ENCODE results near the gene TMED5.
A peak's percentile ranks its signal among the peaks of the same experiment; 100 is the strongest.
"Not testable (repeated sequence)": the region's sequence is repeated elsewhere in the genome, so short reads cannot be mapped to it uniquely, and the experiment has no call there.

TMED5 gene

DNA sequence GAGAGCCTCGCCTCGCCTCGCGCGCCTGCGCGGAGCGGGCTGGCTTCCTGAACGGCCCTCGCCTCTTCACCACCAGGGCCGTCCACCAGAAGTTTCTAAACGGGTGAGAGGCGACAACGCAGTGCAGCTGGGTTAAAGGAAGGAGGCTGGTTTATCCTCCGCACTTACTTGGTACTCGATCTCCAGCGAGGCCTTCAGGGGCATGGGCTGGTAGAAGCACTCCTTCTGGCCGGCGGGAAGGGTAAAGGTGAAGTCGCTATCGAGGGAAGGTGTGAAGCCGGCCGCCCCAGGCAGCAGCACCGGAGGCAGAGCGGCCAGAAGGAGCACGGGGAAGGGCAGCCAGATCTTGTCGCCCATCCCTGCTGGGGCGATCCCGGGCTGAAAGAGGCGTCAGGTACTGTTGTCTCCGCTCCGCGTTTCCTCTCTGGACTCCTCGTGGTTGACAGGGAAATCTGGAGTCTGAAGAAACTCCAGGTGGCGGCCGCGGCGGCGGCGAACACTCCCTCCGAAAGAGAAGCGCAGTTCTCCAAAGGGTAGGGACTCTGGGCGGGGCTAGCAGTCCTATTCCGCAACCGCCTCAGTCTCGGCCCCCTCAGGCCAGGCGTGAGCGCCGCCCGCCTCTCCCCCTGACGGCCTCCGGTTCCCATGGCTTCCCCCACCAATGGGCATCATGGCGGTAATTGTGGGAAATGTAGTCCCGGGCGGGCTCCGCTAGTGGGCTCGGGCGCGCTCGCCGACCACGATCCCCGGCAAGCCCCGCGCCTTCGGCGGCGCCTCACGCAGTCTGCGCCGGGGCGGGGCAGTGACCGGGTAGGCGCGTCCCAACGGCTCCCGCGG, at the start of gene TMED5:
TMED5 (minus strand) TSS at position 528 of the 837 bp plus-strand sequence; CDS start at position 357, 171 bp downstream.
- peak; percentile 98 for DNase-seq (ENCODE audit: low spot score)

GRCh38 chr1:93223023-93223675, 42.9 kb upstream of the TMED5 start:
- no peak for DNase-seq (ENCODE audit: low spot score)

- no peak for DNase-seq (ENCODE audit: low spot score)
Observed at GRCh38 chr1:93221913-93222312, 41.7 kb upstream of the TMED5 start.

- not testable (repeated sequence) for DNase-seq (ENCODE audit: low spot score)
Observed at GRCh38 chr1:93220716-93221115, 40.5 kb upstream of the TMED5 start.

GRCh38 chr1:93219443-93219842, 39.2 kb upstream of the TMED5 start:
- DNase-seq (ENCODE audit: low spot score), result peak; percentile 74

DNA sequence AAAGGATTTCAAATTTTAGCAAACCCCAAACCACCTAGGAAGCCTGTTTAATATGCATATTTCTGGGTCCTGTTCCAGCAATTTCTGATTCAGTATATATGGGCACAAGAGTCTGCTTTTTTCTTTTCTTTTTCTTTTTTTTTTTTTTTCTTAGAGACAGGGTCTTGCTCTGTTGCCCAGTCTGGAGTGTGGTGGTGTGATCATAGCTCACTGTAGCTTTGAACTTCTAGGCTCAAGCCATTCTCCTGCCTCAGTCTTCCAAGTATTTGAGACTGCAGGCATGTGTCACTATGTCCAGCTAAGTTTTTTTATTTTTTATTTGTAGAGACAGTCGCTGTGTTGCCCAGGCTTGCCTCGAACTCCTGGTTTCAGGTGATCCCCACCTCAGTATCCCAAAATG, 35.1 kb upstream of the TMED5 start:
- DNase-seq (ENCODE audit: low spot score), result no peak

GRCh38 chr1:93207211-93207610, 27.0 kb upstream of the TMED5 start:
- DNase-seq (ENCODE audit: low spot score), result no peak

DNA sequence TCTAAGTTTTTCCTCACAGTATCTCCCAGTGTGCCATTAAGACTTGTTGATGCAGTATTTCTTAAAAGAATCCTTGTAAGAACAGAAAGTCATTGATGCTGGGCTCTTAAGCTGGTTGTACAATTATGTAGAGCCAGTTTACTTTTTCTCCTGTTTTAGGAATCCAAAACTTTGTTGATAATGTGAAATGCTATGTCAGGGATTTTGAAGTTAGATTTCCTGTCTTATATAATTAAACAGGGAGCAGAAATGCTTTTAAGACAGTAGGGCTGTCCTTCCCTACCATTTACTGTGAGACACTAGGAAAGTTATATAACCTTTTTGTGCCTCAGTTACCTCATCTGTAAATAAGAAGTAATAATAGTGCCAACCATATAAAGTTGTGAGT, 26.3 kb upstream of the TMED5 start:
- no peak for DNase-seq (ENCODE audit: low spot score)

DNA sequence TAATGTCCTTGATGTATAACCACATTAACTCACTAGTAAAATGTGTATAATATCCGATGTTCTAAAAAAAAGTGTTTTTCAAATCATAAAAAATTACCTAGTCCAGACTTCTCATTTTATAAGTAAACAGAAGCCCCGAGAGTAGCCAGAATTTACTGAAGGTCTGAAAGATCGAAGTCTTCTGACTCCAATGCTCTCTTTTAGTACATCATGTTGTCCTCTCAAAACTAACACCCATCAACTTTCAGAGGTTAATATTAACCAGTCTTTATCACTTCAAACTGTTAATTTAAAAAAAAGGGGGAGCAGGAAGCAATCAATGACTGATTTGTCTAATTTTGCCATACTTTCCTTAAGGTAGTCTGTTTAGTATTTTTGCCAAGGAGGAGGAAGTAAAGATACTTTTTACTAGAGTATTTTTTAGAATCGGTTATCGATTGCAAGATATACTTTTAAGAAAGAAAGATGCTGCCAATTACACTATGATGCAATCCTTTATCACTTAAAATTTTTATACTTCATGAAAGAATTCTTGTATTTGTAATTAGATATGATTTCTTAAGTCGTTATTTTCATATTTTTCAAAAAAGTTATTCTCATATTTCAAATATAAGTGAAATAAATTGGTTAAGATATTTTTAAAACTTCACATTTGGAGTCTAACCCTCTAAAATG, 25.8 kb upstream of the TMED5 start:
- no peak for DNase-seq (ENCODE audit: low spot score)

GRCh38 chr1:93200714-93201113, 20.5 kb upstream of the TMED5 start:
- DNase-seq (ENCODE audit: low spot score), result no peak

DNA sequence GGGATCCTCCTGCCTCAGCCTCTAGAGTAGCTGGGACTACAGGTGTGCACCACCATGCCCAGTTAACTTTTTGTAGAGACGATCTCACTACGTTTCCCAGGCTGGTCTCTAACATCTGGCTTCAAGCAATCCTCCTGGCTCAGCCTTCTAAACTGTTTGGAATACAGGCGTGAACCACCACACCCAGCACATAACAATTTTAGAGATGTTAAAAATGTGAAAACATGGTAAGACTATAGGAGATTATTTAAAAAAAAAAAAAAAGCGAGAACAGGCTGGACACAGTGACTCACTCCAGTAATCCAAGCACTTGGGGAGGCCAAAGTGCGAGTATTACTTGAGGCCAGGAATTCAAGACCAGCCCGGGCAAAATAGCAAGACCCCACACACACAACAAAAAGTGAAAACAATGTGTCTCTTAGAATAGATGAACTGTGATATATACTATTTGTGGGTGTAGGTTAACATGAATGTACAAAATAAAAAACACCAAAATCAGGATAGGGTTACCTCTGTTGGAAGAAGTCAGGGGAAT, 19.9 kb upstream of the TMED5 start:
- DNase-seq (ENCODE audit: low spot score), result no peak

GRCh38 chr1:93199150-93199549, 18.9 kb upstream of the TMED5 start:
- no peak for DNase-seq (ENCODE audit: low spot score)

DNA sequence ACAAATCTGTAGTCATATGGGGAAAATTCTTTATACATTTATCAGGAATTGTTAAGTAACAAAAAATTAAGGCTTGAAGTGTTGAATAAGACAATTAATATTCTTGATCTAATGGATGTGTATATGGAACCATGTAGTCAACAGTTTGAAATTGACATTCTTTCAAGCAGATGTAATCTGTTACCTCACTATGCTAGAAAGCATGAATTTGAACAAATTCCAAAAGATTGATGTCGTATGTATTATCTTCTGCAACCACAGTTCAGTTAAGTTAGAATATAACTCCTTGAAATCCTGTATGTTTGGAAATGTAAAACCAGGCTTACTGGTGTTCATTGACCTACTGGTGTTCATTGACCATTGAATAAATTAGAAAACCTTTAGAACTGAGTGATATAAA, 16.4 kb upstream of the TMED5 start:
- no peak for DNase-seq (ENCODE audit: low spot score)

GRCh38 chr1:93194231-93194990, 14.2 kb upstream of the TMED5 start:
- DNase-seq (ENCODE audit: low spot score), result no peak

DNA sequence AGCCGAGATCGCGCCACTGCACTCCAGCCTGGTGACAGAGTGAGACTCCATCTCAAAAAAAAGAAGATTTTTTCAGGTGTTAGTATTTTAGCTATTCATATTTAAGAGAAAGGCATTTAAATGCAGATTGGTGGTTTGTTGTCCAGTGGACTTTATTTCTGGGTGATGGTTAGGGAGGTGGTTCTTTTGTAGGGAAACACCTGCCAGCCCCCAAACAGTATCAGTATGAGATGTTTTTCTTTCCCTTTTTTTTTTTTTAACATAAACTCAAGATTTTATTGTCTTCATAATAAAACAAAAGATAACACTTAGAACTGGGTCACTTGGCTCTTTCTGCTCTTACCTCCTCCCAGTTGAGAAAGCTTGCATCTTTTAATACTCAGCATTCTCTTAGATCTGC, 10.2 kb upstream of the TMED5 start:
- no peak for DNase-seq (ENCODE audit: low spot score)

- no peak for DNase-seq (ENCODE audit: low spot score)
Observed at GRCh38 chr1:93186667-93187066, 6.5 kb upstream of the TMED5 start.

DNA sequence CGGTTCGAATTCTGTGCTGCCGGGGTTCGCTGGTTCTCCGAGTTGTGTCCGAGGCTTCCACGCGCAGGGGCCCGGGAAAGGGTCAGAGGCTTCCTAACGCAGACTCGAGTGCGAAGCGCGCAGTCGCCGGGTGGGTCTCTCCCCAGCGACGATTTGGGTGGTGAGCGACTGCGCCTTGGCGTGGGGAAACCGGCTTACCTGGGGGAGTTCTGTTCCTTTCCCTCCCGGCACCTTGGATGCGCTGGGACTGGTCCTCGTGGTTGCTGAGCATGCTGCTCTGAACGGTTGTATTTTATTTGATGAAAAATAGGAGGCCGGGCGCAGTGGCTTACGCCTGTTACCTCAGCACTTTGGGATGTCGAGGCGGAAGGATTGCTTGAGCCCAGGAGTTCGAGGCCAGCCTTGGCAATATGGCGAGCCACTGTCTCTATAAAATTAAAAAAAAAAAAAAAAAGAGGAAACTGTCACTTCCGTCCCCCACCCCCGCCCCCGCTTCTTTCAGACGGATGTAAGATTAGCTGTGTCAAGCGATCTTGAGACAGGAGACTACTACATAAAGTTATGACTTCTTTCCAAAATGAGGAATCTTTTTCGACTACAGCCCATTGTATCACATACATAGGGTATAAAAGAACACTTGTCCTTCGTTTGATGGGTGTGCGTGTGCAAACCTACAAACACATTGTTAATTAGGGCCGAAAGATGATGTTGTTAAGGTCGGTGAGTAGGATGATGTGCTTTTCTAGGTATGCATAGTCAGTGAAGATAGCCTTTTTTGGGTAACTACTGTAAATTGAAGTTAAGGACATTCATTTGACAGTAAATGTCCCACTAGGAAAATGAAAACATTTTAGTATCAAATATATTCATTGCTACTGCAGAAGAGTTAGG, 755 bp upstream of the TMED5 start, which contains the start of gene CCDC18:
CCDC18 (plus strand) TSS at position 2 of the 891 bp plus-strand sequence. CDS start 2,638 bp downstream, outside the sequence.
- DNase-seq (ENCODE audit: low spot score), result peak; percentile 81

DNA sequence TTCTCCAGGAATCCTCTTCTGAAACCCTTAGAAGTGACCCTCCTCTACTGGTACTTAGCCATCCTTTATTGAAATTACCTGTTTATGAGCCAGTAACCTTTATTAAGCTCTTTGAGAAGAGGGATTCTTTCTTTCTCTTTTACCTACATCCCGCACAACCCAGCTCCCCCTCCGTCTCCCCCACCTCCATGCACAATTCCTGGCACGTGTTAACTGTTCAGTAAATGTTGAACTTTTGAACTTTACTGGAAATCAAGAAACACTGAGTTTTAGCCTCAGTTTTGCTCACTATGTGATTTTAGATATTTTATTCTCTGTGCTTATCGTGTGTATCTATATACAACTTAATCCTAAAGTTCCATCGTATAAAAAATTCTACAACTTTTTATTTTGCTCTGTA, 1.8 kb downstream of the TMED5 start:
- DNase-seq (ENCODE audit: low spot score), result no peak

GRCh38 chr1:93177991-93178390, 2.2 kb downstream of the TMED5 start:
- no peak for DNase-seq (ENCODE audit: low spot score)

GRCh38 chr1:93174638-93175037, 5.6 kb downstream of the TMED5 start:
- not testable (repeated sequence) for DNase-seq (ENCODE audit: low spot score)

- DNase-seq (ENCODE audit: low spot score), result no peak
Observed at GRCh38 chr1:93172778-93173177, 7.4 kb downstream of the TMED5 start.
